Measurements from ENCODE around the gene CDC42EP4. TPM values are rescaled to one million over a fixed set of nuclear protein-coding genes. Genes with fewer than 3 reads are reported as not detected.

Gene CDC42EP4
- total and polyA plus RNA-seq, 9 of the 15 experiments (the other 6 are each of a cell fraction or from before 2014, with no cell fraction given) = 0.65 to 20.8 (median 12.3) TPM

GRCh38 chr17:73308017-73308823, 3.6 kb downstream of the CDC42EP4 start (continued):
- TF ChIP-seq, protein P1, sequence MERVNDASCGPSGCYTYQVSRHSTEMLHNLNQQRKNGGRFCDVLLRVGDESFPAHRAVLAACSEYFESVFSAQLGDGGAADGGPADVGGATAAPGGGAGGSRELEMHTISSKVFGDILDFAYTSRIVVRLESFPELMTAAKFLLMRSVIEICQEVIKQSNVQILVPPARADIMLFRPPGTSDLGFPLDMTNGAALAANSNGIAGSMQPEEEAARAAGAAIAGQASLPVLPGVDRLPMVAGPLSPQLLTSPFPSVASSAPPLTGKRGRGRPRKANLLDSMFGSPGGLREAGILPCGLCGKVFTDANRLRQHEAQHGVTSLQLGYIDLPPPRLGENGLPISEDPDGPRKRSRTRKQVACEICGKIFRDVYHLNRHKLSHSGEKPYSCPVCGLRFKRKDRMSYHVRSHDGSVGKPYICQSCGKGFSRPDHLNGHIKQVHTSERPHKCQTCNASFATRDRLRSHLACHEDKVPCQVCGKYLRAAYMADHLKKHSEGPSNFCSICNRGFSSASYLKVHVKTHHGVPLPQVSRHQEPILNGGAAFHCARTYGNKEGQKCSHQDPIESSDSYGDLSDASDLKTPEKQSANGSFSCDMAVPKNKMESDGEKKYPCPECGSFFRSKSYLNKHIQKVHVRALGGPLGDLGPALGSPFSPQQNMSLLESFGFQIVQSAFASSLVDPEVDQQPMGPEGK (CRISPR knock-in tag; IDR thresholded peaks at IDR 0.05; ENCODE audit: borderline replicate concordance) = no peak
- TF ChIP-seq CBX5 (IDR thresholded peaks at IDR 0.05; ENCODE audit: borderline replicate concordance, low read depth) (no peak), BMI1 (IDR thresholded peaks at IDR 0.05; ENCODE audit: low read length) (no peak), KDM4B (IDR thresholded peaks at IDR 0.05; ENCODE audit: borderline replicate concordance in 2 of 2, low read depth in 1 of 2) (no peak), KLF6 (CRISPR knock-in tag; IDR thresholded peaks at IDR 0.05; ENCODE audit: borderline replicate concordance) (no peak), GTF2A2 (tag; IDR thresholded peaks at IDR 0.05) (no peak), COPS2 (conservative IDR thresholded peaks at IDR 0.05) (no peak), HOXB6 (CRISPR knock-in tag; IDR thresholded peaks at IDR 0.05; ENCODE audit: borderline replicate concordance) (no peak), IRF1 (CRISPR knock-in tag; IDR thresholded peaks at IDR 0.05; ENCODE audit: borderline replicate concordance) (no peak), NEUROD1 (IDR thresholded peaks at IDR 0.05; ENCODE audit: borderline replicate concordance, low read depth, low read length, partially characterized antibody) (peak; percentile 76), IRF2 (CRISPR knock-in tag; IDR thresholded peaks at IDR 0.05) (no peak), ZNF184 (CRISPR knock-in tag; IDR thresholded peaks at IDR 0.05) (no peak), MECOM (CRISPR knock-in tag; IDR thresholded peaks at IDR 0.05) (no peak), SIRT6 (IDR thresholded peaks at IDR 0.05; ENCODE audit: low read depth, low read length) (no peak), SIN3A (IDR thresholded peaks at IDR 0.05; ENCODE audit: borderline replicate concordance in 2 of 2, control insufficient read depth in 1 of 2, low read depth in 2 of 2, low read length in 2 of 2) (no peak), NR2C1 (IDR thresholded peaks at IDR 0.05) (no peak; the same call in 1 of the 2 replicates), NR2C1 (tag; IDR thresholded peaks at IDR 0.05) (peak; percentile 31; the same call in 1 of the 2 replicates), NRF1 (conservative IDR thresholded peaks at IDR 0.05 in 1 of 2, IDR thresholded peaks at IDR 0.05 in 1 of 2) (peak; percentile 51 to 60)
- TF ChIP-seq, protein P2, sequence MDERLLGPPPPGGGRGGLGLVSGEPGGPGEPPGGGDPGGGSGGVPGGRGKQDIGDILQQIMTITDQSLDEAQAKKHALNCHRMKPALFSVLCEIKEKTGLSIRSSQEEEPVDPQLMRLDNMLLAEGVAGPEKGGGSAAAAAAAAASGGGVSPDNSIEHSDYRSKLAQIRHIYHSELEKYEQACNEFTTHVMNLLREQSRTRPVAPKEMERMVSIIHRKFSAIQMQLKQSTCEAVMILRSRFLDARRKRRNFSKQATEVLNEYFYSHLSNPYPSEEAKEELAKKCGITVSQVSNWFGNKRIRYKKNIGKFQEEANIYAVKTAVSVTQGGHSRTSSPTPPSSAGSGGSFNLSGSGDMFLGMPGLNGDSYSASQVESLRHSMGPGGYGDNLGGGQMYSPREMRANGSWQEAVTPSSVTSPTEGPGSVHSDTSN (CRISPR knock-in tag; IDR thresholded peaks at IDR 0.05; ENCODE audit: low read depth) = no peak
- TF ChIP-seq, protein P2 (tag; conservative IDR thresholded peaks at IDR 0.05; ENCODE audit: low read depth) = no peak
- TF ChIP-seq, protein P3, sequence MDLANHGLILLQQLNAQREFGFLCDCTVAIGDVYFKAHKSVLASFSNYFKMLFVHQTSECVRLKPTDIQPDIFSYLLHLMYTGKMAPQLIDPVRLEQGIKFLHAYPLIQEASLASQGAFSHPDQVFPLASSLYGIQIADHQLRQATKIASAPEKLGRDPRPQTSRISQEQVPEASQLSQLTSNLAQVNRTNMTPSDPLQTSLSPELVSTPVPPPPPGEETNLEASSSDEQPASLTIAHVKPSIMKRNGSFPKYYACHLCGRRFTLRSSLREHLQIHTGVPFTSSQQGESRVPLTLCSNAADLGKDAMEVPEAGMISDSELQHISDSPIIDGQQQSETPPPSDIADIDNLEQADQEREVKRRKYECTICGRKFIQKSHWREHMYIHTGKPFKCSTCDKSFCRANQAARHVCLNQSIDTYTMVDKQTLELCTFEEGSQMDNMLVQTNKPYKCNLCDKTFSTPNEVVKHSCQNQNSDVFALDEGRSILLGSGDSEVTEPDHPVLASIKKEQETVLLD (IDR thresholded peaks at IDR 0.05) = peak; percentile 67; the same call in 1 of the 2 replicates
